Measurements from ENCODE around the gene RPL5. TPM values are rescaled to one million over a fixed set of nuclear protein-coding genes. Genes with fewer than 3 reads are reported as not detected.

Gene RPL5
- total and polyA plus RNA-seq, 2 donors (not counting 1 experiment from before 2014, with no cell fraction given) = 1,104 to 1,477 TPM

DNA sequence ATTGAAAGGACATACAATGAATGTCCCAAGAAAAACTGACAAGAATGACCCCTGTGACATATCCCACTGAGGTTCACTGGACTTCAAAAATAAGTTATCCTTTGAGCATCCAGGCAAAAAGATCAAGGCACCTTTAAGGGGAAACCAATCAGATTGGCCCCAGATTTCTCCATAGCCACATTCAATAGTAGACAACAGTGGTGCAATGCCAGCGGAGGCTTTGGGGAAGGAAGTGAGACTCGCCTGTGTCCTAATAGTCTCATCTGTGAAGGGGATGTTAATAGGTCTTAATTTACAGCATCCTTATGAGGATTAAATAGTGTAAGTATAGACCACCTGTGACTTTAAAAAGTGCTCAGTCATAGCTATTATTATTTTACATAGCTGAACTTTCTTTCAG, 21.5 kb downstream of the RPL5 start:
- Mint-ChIP-seq H3K9me3 (ENCODE audit: insufficient read depth) (no peaks in the 10 kb centered on the region), H3K27me3 (no peaks in the 10 kb centered on the region), H3K4me3 (no peak overlapping the region), H3K27ac (no peak overlapping the region), H3K4me1 (peaks cover 23% of the 10 kb centered on the region)
- no peak for ATAC-seq (ENCODE audit: low read depth)
- WGBS (ENCODE audit: insufficient coverage) = no CpG with 5 or more reads among the region's 2 CpGs
- Histone ChIP-seq H4K20me1 (ENCODE audit: control insufficient read depth, insufficient read depth, low read length, poor library complexity, severe bottlenecking) (peaks cover 34% of the 10 kb centered on the region), H3K79me2 (ENCODE audit: control insufficient read depth, insufficient read depth, low read length) (peaks cover 79% of the 10 kb centered on the region), H3K4me2 (replicated peaks; ENCODE audit: low read depth, low read length, poor library complexity, severe bottlenecking) (no peak overlapping the region), H3K4me1 (ENCODE audit: control insufficient read depth in 2 of 2, insufficient read depth in 2 of 2, low read length in 2 of 2) (peaks cover 3 to 4% of the 10 kb centered on the region in 2 donors), H3K4me3 (ENCODE audit: control extremely low read depth in 1 of 5, extremely low read depth in 1 of 5, insufficient read depth in 1 of 5, low read depth in 2 of 5, low read length in 4 of 5) (no peak overlapping the region), H3K27ac (ENCODE audit: low read length in 2 of 2) (peak overlapping the region in 1 of 2 donors; percentile 7), H3K36me3 (replicated peaks in 1 of 2; ENCODE audit: control extremely low read depth in 1 of 2, control insufficient read depth in 1 of 2, extremely low read depth in 1 of 2, insufficient read depth in 2 of 2, low read length in 1 of 2) (peaks cover 4 to 29% of the 10 kb centered on the region in 2 experiments), H3K9me3 (ENCODE audit: control extremely low read depth in 1 of 3, control insufficient read depth in 2 of 3, insufficient read depth in 1 of 3, low read length in 2 of 3) (peaks cover 0 to 4% (median 0%) of the 10 kb centered on the region in 3 donors), H3K27me3 (replicated peaks in 1 of 4; ENCODE audit: control extremely low read depth in 1 of 4, control insufficient read depth in 3 of 4, insufficient read depth in 4 of 4, low read length in 3 of 4) (no peaks in the 10 kb centered on the region), H2AFZ (ENCODE audit: insufficient read depth, low read depth, low read length, poor library complexity, severe bottlenecking) (no peak overlapping the region), H3K9ac (ENCODE audit: low read length) (no peak overlapping the region)
- ChIA-PET POLR2A (no interaction called here), CTCF (interaction anchor here (0.6 to 10.2 kb wide), 5 partner anchors 35 to 140 kb away, joined by 3 to 200 read pairs (median 5); partner anchors contain the start of gene DIPK1A)
- TF ChIP-seq, protein P1, sequence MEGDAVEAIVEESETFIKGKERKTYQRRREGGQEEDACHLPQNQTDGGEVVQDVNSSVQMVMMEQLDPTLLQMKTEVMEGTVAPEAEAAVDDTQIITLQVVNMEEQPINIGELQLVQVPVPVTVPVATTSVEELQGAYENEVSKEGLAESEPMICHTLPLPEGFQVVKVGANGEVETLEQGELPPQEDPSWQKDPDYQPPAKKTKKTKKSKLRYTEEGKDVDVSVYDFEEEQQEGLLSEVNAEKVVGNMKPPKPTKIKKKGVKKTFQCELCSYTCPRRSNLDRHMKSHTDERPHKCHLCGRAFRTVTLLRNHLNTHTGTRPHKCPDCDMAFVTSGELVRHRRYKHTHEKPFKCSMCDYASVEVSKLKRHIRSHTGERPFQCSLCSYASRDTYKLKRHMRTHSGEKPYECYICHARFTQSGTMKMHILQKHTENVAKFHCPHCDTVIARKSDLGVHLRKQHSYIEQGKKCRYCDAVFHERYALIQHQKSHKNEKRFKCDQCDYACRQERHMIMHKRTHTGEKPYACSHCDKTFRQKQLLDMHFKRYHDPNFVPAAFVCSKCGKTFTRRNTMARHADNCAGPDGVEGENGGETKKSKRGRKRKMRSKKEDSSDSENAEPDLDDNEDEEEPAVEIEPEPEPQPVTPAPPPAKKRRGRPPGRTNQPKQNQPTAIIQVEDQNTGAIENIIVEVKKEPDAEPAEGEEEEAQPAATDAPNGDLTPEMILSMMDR (IDR thresholded peaks at IDR 0.05) = no peak
- TF ChIP-seq EZH2 (IDR thresholded peaks at IDR 0.05; ENCODE audit: borderline replicate concordance, insufficient read depth, low read depth, low read length, poor library complexity, severe bottlenecking) = no peak
- DNase-seq = no peak
- intact Hi-C loops (cut with micrococcal nuclease) = no loop called here

DNA sequence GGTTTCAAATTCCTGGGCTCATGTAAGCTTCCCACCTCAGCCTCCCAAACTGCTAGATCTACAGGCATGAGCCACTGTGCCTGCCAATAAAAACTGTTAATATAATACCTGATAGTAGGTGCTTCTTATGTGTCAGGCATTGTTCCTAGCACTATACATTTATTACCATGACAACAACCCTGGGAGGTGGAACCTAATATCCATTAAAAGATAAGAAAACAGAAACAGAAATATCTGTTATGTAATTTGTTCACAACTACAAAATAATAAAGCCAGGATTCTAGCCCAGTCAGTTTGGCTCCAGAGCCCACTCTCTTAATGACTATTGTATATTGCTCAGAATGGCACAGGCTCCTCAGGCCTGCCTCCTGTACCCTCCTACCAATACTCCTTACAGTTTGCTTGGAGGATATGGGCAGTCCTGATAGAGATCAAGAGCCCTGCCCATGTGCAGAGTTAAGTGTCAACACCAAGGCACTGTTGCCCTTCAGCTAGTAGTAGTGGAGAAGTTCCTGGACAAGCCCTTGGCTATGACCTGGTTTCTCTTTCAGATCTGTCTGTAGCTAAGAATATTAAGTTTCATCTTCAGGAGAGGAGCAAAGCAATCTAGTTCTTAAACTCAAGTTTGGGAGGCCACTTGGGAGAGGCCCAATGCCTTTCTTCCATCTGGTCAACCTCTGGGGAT, 22.4 kb downstream of the RPL5 start:
- H3K9me3 ChIP-seq (ENCODE audit: control extremely low read depth in 1 of 3, control insufficient read depth in 2 of 3, insufficient read depth in 1 of 3, low read length in 2 of 3) = peaks cover 0 to 4% (median 0%) of the 10 kb centered on the region in 3 donors
- no peak for TF ChIP-seq EZH2 (IDR thresholded peaks at IDR 0.05; ENCODE audit: borderline replicate concordance, insufficient read depth, low read depth, low read length, poor library complexity, severe bottlenecking)
- TF ChIP-seq, protein P1 (IDR thresholded peaks at IDR 0.05) = no peak
- peaks cover 35% of the 10 kb centered on the region for H4K20me1 ChIP-seq (ENCODE audit: control insufficient read depth, insufficient read depth, low read length, poor library complexity, severe bottlenecking)
- ChIA-PET POLR2A (interaction anchor here (0.7 kb wide), 1 partner anchor 108 kb away, joined by 3 read pairs; no protein-coding TSS in a partner anchor), CTCF (interaction anchor here (0.5 to 10.2 kb wide), 4 partner anchors 105 to 199 kb away, joined by 3 to 200 read pairs (median 102); partner anchors contain the start of gene DIPK1A)
- H3K27me3 ChIP-seq (replicated peaks in 1 of 4; ENCODE audit: control extremely low read depth in 1 of 4, control insufficient read depth in 3 of 4, insufficient read depth in 4 of 4, low read length in 3 of 4) = no peaks in the 10 kb centered on the region
- Mint-ChIP-seq H3K4me3 (no peak overlapping the region), H3K27me3 (no peaks in the 10 kb centered on the region), H3K9me3 (ENCODE audit: insufficient read depth) (no peaks in the 10 kb centered on the region), H3K4me1 (peaks cover 27% of the 10 kb centered on the region), H3K27ac (peak overlapping the region; percentile 0)
- H3K9ac ChIP-seq (ENCODE audit: low read length) = no peak overlapping the region
- DNase-seq (no peak), ATAC-seq (ENCODE audit: low read depth) (no peak)
- intact Hi-C loops (cut with micrococcal nuclease) = no loop called here
- H3K79me2 ChIP-seq (ENCODE audit: control insufficient read depth, insufficient read depth, low read length) = peaks cover 71% of the 10 kb centered on the region
- no peak overlapping the region for H2AFZ ChIP-seq (ENCODE audit: insufficient read depth, low read depth, low read length, poor library complexity, severe bottlenecking)
- no peak overlapping the region for H3K4me2 ChIP-seq (replicated peaks; ENCODE audit: low read depth, low read length, poor library complexity, severe bottlenecking)
- H3K36me3 ChIP-seq (replicated peaks in 1 of 2; ENCODE audit: control extremely low read depth in 1 of 2, control insufficient read depth in 1 of 2, extremely low read depth in 1 of 2, insufficient read depth in 2 of 2, low read length in 1 of 2) = peaks cover 0 to 21% of the 10 kb centered on the region in 2 experiments
- H3K4me1 ChIP-seq (ENCODE audit: control insufficient read depth in 2 of 2, insufficient read depth in 2 of 2, low read length in 2 of 2) = peaks cover 3 to 6% of the 10 kb centered on the region in 2 donors
- no peak overlapping the region for H3K4me3 ChIP-seq (ENCODE audit: control extremely low read depth in 1 of 5, extremely low read depth in 1 of 5, insufficient read depth in 1 of 5, low read depth in 2 of 5, low read length in 4 of 5)
- peak overlapping the region in 1 of 2 donors; percentile 12 for H3K27ac ChIP-seq (ENCODE audit: low read length in 2 of 2)
